GM15510 (cell line): ENCODE measurements around the gene PTPRM.

ENCODE experiments used
- POLR2A ChIP-seq: IDR thresholded peaks from 3 replicates; pipeline ENCODE4 v1.6.1; 2011; ENCODE audit warnings: borderline replicate concordance; ENCODE audit not compliant: insufficient read length; ENCODE audit errors: extremely low read depth

Gene PTPRM

GRCh38 chr18:7749510-7749981 lies 182.4 kb downstream of the PTPRM start:
- no peak for TF ChIP-seq POLR2A

- TF ChIP-seq POLR2A = no peak
Observed at GRCh38 chr18:7750095-7750663, 183.1 kb downstream of the PTPRM start.

GRCh38 chr18:7750966-7751365 lies 183.8 kb downstream of the PTPRM start:
- no peak for TF ChIP-seq POLR2A

- TF ChIP-seq POLR2A = no peak
Observed at GRCh38 chr18:7754258-7754657, 187.1 kb downstream of the PTPRM start.

GRCh38 chr18:7754725-7755181 lies 187.6 kb downstream of the PTPRM start:
- TF ChIP-seq POLR2A = no peak

- no peak for TF ChIP-seq POLR2A
Observed at GRCh38 chr18:7755753-7756475, 188.8 kb downstream of the PTPRM start.

- no peak for TF ChIP-seq POLR2A
Observed at GRCh38 chr18:7757175-7757574, 190.1 kb downstream of the PTPRM start.

GRCh38 chr18:7758764-7759163 lies 191.6 kb downstream of the PTPRM start:
- no peak for TF ChIP-seq POLR2A

- no peak for TF ChIP-seq POLR2A
Observed at GRCh38 chr18:7760967-7761948, 194.1 kb downstream of the PTPRM start.

- no peak for TF ChIP-seq POLR2A
Observed at GRCh38 chr18:7764405-7764804, 197.3 kb downstream of the PTPRM start.

- TF ChIP-seq POLR2A = no peak
Observed at GRCh38 chr18:7766346-7766745, 199.2 kb downstream of the PTPRM start.

GRCh38 chr18:7766817-7767216 lies 199.7 kb downstream of the PTPRM start:
- no peak for TF ChIP-seq POLR2A

GRCh38 chr18:7770908-7771307 lies 203.8 kb downstream of the PTPRM start:
- TF ChIP-seq POLR2A = no peak

GRCh38 chr18:7772510-7772888 lies 205.4 kb downstream of the PTPRM start:
- no peak for TF ChIP-seq POLR2A

- no peak for TF ChIP-seq POLR2A
Observed at GRCh38 chr18:7772951-7773350, 205.8 kb downstream of the PTPRM start.

GRCh38 chr18:7775128-7775527 lies 208.0 kb downstream of the PTPRM start:
- no peak for TF ChIP-seq POLR2A

- no peak for TF ChIP-seq POLR2A
Observed at GRCh38 chr18:7775843-7776242, 208.7 kb downstream of the PTPRM start.
